Stimulated activated CD4-positive, alpha-beta T cell treated with anti-CD3 and anti-CD28 coated beads, Interleukin-4, amount 100 ng/mL, for 24 hours (primary cell): ENCODE data around the gene RPRM.
"Not testable (repeated sequence)": the region's sequence is repeated elsewhere in the genome, so short reads cannot be mapped to it uniquely, and the experiment has no call there.

ENCODE experiments used
- DNase-seq: peaks from one replicate; pipeline ENCODE4 v3.0.0-alpha.2; 2020

The RPRM gene

DNA sequence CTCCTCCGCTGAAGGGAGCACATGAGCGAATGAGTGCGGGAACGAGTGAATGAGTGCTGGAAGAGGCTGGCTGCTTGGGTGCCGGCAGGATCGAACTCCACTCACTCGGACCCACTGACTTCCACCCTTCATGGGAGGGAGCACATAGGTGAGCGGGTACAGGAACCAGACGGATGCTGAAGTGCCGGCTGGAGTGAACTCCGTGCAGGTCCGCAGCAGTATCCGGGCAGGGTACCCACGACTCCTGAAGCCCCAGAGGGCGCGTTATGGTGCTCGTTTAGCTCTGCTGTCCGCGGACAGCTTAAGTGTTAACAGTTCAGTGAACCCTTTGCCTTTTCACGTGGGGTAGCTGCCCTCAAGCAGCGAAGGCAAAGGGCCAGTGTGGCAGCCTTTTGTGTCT is 23.2 kb downstream of the RPRM start:
- DNase-seq = no peak

- no peak for DNase-seq
Measured at GRCh38 chr2:153451611-153452010, 27.0 kb downstream of the RPRM start.

DNA sequence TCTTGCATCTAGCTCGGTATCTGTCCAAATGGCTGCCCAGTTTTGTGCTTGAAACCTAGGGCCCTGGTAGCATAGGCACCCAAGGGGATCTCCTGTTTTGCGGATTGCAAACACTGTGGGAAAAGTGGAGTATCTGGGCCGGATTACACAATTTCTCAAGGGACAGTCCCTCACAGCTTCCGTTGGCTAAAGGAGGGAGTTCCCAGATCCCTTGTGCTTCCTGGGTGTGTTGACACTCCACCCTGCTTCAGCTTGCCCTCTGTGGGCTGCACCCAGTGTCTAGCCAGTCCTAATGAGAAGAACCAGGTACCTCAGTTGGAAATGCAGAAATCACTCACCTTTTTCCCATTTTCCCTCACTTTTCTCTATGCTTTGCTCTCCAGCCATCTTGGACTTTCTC is 35.5 kb downstream of the RPRM start:
- DNase-seq = no peak

GRCh38 chr2:153442616-153443015 is 35.9 kb downstream of the RPRM start:
- not testable (repeated sequence) for DNase-seq

DNA sequence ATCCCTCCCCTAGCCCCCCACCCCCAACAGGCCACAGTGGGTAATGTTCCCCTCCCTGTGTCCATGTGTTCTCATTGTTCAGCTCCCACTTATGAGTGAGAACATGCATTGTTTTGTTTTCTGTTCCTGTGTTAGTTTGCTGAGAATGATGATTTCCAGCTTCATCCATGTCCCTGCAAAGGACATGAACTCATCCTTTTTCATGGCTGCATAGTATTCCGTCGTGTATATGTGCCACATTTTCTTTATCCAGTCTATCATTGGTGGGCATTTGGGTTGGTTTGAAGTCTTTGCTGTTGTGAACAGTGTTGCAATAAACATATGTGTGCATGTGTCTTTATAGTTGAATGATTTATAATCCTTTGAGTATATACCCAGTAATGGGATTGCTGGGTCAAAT is 38.5 kb downstream of the RPRM start:
- DNase-seq = not testable (repeated sequence)

DNA sequence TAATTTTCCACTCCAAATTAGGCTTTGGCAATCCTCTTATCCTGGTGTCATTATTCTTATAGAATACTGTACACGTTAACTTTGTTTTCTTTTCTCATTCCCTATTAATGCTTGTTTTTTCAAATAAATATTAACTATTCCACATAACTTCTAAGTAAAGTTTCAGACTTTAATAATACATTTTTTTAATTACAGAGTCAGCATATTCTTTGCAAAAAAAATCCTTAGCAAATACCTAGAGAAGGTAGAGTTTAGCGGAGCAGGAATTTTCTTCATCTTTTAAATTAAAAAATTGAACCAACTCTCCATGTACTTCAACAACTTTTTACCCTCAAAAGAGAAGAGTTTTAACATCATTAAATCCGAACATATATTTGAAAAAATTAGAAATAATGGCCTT is 45.2 kb downstream of the RPRM start:
- no peak for DNase-seq

GRCh38 chr2:153432381-153432780 is 46.2 kb downstream of the RPRM start:
- no peak for DNase-seq

GRCh38 chr2:153431114-153431513 is 47.4 kb downstream of the RPRM start:
- no peak for DNase-seq
